Upper lobe of right lung (tissue), 1 donor: ENCODE results near the gene NAT9. TPM values are rescaled to one million over a fixed set of nuclear protein-coding genes. Genes with fewer than 3 reads are reported as not detected.

ENCODE experiments used
- ATAC-seq: fragments of 200-7000 bp; cut with Tn5 transposase; one replicate; pipeline ENCODE4 v1.9.1; 2020; ENCODE audit warnings: mild to moderate bottlenecking, moderate library complexity
- DNase-seq: peaks from one replicate; pipeline ENCODE4 v3.0.0-alpha.2; 2020
- H3K27ac ChIP-seq: fragments of 200-600 bp; one replicate; pipeline ENCODE4 v1.8.0; 2022
- H3K27me3 ChIP-seq: fragments of 200-600 bp; one replicate; pipeline ENCODE4 v1.8.0; 2022; ENCODE audit warnings: mild to moderate bottlenecking
- H3K36me3 ChIP-seq: fragments of 200-600 bp; one replicate; pipeline ENCODE4 v1.8.0; 2022
- H3K4me1 ChIP-seq: fragments of 200-600 bp; one replicate; pipeline ENCODE4 v1.8.0; 2022
- H3K4me3 ChIP-seq: fragments of 200-600 bp; one replicate; pipeline ENCODE4 v1.8.0; 2022; ENCODE audit warnings: mild to moderate bottlenecking
- H3K9me3 ChIP-seq: fragments of 200-600 bp; one replicate; pipeline ENCODE4 v1.8.0; 2022
- intact Hi-C: fragments of 100-400 bp; cut with DNase I; formaldehyde crosslinking; loops from one replicate; pipeline ENCODE4 v1.11.0; 2022
- total RNA-seq: library from RNA; stranded (reverse); fragmentation: NEBNext Ultra II Directional; extraction: Animal tissue kit (Norgen Biotek cat#: 25700); gene quantifications from one replicate; pipeline ENCODE4 v1.2.1, GENCODE V29; 2021
- TF ChIP-seq, protein P1 (sequence below): fragments of 200-600 bp; IDR thresholded peaks from one replicate; pipeline ENCODE4 v1.8.0; 2022; ENCODE audit warnings: antibody characterized with exemption
- donor health status: DM: no; HTN: yes; CAD: no; lungs with severe emphysema.

Gene NAT9
- total RNA-seq, 1 donor from 2014 or later = 40.8 TPM

DNA sequence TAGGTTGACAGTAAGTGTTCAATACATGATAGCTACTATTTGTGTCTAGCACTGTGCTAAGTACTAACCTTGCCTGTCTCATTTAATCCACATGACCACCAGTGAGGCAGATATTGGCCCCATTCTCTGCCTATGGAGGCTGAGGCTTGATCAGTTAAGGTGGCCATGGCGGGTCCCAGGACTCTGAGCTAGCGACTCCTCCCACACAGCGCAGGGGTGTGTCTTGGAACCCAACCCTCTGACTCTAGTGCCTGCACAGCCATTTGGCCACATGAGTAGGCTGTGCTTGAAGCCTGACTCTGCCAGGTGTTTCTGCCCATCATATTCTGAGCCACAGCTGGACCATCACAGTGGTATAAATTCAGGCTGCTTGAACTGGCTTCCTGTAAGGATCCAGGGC is 21.3 kb downstream of the NAT9 start:
- H3K4me3 ChIP-seq = no peak overlapping the region
- TF ChIP-seq, protein P1, sequence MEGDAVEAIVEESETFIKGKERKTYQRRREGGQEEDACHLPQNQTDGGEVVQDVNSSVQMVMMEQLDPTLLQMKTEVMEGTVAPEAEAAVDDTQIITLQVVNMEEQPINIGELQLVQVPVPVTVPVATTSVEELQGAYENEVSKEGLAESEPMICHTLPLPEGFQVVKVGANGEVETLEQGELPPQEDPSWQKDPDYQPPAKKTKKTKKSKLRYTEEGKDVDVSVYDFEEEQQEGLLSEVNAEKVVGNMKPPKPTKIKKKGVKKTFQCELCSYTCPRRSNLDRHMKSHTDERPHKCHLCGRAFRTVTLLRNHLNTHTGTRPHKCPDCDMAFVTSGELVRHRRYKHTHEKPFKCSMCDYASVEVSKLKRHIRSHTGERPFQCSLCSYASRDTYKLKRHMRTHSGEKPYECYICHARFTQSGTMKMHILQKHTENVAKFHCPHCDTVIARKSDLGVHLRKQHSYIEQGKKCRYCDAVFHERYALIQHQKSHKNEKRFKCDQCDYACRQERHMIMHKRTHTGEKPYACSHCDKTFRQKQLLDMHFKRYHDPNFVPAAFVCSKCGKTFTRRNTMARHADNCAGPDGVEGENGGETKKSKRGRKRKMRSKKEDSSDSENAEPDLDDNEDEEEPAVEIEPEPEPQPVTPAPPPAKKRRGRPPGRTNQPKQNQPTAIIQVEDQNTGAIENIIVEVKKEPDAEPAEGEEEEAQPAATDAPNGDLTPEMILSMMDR = no peak
- no peaks in the 10 kb centered on the region for H3K36me3 ChIP-seq
- no peaks in the 10 kb centered on the region for H3K9me3 ChIP-seq
- H3K27ac ChIP-seq = no peak overlapping the region
- ATAC-seq = no peak
- H3K4me1 ChIP-seq = peaks cover 49% of the 10 kb centered on the region
- no peak for DNase-seq
- no peaks in the 10 kb centered on the region for H3K27me3 ChIP-seq
- intact Hi-C loops = no loop called here

DNA sequence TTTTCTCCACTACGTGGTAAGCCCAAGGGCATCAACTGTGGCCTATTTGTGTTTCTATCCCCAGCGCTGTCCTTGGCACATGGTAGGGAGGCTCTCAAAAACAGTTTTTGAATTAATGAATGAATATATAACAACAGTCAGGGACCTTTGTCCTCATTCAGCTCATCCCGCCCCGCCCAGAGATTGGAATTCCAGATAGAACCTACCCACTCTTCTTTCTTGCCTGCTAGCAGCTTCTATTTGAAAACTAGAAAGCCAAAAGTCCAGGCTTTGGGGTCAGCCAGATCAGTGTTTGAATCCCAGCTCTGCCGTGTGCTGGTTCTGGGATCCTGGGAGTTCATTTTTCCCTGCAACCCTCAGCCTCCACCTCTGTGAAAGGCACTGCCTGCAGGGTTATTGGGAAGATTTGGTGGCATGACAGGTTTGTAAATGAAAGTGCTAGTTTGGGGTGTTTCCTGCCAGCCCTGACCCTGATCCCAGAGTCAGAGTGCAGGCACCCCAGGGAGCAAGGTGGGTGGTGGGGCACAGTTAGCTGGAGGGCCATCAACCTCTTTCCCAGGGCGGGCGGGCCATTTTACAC is 23.2 kb downstream of the NAT9 start:
- peaks cover 33% of the 10 kb centered on the region for H3K4me1 ChIP-seq

DNA sequence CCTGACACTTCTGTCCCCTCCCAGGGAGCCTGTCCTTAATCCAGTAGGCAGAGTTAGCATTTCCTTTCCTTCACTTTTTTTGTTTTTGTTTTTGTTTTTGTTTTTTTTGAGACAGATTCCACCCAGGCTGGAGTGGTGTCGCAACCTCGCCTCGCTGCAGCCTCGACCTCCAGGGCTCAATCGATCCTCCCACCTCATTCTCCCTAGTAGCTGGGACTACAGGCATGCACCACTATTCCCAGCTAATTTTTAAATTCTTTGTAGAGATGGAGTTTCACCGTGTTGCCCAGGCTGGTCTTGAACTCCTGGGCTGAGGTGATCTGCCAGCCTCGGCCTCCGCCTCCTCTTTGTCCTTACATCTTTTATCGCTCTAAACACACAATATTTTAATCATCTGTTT is 23.7 kb downstream of the NAT9 start:
- no peak overlapping the region for H3K4me3 ChIP-seq
- H3K4me1 ChIP-seq = peaks cover 33% of the 10 kb centered on the region
- intact Hi-C loops = no loop called here
- H3K27me3 ChIP-seq = no peaks in the 10 kb centered on the region
- no peaks in the 10 kb centered on the region for H3K9me3 ChIP-seq
- H3K27ac ChIP-seq = no peak overlapping the region
- TF ChIP-seq, protein P1 = no peak
- no peak for ATAC-seq
- DNase-seq = no peak
- H3K36me3 ChIP-seq = no peaks in the 10 kb centered on the region

More for the DNA sequence above, 23.2 kb downstream of the NAT9 start:
- Histone ChIP-seq H3K4me3 (no peak overlapping the region), H3K9me3 (no peaks in the 10 kb centered on the region), H3K27me3 (no peaks in the 10 kb centered on the region), H3K27ac (no peak overlapping the region), H3K36me3 (no peaks in the 10 kb centered on the region)
- intact Hi-C loops = no loop called here
- ATAC-seq = no peak
- TF ChIP-seq, protein P1 = no peak
- DNase-seq = no peak

DNA sequence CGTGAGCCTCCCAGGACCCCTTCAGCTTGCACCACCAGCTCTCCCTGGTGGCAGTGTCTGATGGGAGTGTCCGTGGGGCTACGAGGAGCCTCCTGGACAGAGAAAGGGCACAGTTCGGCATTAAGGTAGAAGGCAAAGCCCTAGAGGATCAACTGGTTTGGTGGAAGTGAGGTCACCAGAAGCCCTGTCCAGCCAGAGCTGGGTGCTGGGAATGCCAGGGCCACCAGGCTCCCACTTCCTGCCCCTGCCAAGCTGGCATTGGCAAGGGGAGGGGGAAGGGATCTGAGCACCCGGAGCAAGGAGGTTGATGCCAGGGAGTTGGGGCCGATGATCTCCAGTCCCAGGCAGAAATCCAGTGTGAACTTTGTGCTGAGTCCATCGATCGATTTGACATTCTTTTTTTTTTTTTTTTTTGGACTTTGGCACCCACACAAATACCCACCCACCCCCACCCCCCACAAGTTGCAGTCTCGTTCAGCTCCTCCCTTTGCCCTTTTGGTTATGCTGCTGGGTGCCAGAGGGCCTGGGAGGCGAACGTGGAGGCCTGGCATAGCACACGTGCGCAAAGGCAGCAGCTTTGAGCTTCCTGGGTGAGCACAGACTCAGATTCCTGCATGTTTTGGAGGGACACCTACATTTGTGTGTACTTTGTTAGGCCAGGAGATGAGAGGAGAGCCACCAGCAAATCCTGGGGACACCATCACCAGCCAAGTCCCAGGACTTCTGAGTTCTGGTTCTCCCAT is 25.6 kb downstream of the NAT9 start:
- DNase-seq (no peak), ATAC-seq (no peak)
- no peaks in the 10 kb centered on the region for H3K36me3 ChIP-seq
- peak overlapping the region; percentile 81 for H3K27ac ChIP-seq
- intact Hi-C loops = no loop called here
- peaks cover 37% of the 10 kb centered on the region for H3K4me1 ChIP-seq
- H3K27me3 ChIP-seq = no peaks in the 10 kb centered on the region
- TF ChIP-seq, protein P1 = no peak
- peak overlapping the region; percentile 95 for H3K4me3 ChIP-seq
- H3K9me3 ChIP-seq = no peaks in the 10 kb centered on the region

DNA sequence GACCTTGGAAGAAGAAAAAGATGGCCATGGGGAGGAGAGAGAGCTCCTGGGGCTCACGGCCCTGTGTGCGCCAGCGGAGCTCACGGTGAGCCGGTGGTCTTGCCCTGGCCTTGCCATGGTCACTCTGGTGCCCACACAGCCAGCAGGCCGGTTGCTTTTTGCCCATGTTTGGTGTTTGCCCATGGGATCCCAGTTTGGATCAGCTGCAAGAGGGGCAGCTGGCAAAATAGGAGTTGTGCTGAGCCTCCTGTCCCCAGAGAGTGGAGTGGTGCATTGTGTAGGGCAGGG is 26.2 kb downstream of the NAT9 start:
- H3K36me3 ChIP-seq = no peaks in the 10 kb centered on the region
- no peak for DNase-seq
- intact Hi-C loops = no loop called here
- ATAC-seq = no peak
- peaks cover 42% of the 10 kb centered on the region for H3K4me1 ChIP-seq
- TF ChIP-seq, protein P1 = no peak
- peak overlapping the region; percentile 81 for H3K27ac ChIP-seq
- H3K9me3 ChIP-seq = no peaks in the 10 kb centered on the region
- peak overlapping the region; percentile 95 for H3K4me3 ChIP-seq
- H3K27me3 ChIP-seq = no peaks in the 10 kb centered on the region
